GM21423 (cell line): ENCODE data around the gene IQCB1.
A peak's percentile ranks its signal among the peaks of the same experiment; 100 is the strongest.
"Not testable (repeated sequence)": the region's sequence is repeated elsewhere in the genome, so short reads cannot be mapped to it uniquely, and the experiment has no call there.

Experiments used
- ATAC-seq: cut with Tn5 transposase; IDR thresholded peaks from one replicate; pipeline ENCODE4 v1.9.1; 2021; ENCODE audit warnings: mild to moderate bottlenecking, moderate library complexity; ENCODE audit not compliant: unreplicated experiment

IQCB1 gene

DNA sequence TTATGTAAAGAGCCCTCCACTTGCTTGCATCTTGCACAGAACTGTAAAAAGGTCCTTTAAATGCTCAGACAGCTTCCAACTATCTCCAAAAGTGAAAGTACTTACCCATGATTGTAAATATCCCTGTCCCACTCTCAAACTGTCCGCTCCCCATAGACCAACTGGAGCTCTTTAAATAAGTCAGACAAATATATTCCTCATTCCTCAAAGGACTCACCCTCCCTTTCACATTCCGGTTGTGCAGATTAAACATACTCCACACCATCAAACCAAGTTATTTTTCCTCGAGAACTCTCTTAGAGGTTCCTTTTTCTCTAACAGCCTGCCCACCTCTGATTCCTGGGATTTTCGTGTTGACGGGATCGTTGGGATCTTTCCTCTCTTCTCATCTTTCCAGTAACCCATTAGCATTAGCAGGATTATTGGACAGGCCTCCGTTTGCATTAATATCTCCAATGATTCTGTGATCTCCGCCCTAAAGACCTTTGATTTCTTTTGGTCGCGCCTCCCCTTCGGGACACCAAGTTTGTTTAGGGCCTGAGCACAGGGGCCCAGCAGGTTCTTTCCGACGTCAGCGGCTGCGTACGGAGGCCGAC is 86.1 kb downstream of the IQCB1 start:
- peak; percentile 7 for ATAC-seq

DNA sequence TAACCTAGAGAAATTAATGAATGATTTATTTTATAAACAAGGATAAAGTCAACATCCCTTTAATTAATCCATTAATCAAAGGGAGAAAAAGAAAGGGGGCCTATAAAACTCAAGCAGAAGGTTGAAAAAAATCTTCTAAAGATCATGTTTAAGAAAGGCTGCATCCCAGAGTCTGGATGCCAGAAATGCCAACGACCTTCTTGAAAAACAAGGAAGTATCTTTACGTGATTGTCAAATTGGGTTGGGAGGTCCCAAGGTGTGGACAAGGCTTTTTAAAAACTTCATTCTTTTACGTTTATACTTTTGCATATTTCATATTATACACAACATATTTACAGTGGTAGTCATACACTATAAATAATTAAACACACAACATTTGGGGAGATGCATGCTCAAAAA is 86.9 kb downstream of the IQCB1 start:
- no peak for ATAC-seq

DNA sequence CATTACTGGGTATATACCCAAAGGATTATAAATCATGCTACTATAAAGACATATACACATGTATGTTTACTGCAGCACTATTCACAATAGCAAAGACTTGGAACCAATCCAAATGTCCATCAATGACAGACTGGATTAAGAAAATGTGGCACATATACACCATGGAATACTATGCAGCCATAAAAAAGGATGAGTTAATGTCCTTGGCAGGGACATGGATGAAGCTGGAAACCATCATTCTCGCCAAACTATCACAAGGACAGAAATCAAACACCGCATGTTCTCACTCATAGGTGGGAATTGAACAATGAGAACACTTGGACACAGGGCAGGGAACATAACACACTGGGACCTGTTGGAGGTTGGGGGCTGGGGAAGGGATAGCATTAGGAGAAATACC is 91.8 kb downstream of the IQCB1 start:
- not testable (repeated sequence) for ATAC-seq

DNA sequence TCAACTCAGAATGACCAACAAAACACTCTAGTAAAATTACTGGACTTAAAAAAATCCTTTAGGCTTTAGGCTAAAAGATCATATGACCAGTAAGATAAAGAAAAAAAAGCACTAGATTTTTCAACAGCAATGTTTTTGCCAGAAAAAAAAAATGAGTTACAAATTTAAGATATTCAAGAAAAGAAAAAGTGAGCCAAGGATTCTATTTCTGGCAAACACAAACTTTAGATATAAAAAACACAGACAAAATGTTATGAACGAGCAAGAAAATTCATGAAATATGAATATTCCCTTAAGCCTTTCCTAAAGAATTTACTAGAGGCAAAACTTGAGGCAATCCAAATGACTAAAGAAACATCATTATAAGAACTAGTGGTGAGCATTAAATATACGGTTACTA is 94.0 kb downstream of the IQCB1 start:
- no peak for ATAC-seq

DNA sequence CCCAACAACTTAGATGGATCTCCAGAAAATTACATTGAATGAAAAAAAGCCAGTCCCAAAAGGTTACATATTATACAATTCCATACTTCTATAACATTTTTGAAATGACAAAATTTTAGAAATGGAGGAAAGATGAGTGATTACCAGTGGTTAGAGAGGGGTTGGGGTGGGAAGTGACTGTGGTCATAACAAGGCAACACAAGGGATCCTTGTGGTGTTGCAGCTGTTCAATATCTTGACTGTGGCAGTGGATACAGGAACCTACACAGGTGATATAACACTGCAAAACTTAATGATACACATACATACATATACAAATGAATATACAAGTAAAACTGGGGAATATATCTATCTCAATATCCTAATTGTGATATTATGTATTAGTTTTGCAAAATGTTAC is 95.0 kb downstream of the IQCB1 start:
- no peak for ATAC-seq

DNA sequence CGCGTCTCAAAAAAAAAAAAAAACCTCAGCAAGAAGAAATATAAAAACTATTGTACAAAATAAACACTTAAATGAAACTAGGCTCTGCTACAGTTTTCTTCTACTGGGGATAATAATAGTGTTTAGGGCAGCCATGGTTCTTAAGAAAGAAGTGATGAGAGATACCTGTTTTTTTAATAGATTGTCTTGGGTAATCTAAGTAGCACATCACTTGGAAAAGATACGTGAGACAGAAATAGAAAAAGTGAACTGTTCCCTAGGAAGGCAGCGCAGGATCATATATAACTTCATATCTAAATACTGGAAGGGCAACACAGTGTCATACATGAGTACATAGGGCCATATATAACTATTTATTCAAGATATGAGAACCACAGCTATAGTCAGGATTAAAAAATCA is 97.2 kb downstream of the IQCB1 start:
- ATAC-seq = no peak

DNA sequence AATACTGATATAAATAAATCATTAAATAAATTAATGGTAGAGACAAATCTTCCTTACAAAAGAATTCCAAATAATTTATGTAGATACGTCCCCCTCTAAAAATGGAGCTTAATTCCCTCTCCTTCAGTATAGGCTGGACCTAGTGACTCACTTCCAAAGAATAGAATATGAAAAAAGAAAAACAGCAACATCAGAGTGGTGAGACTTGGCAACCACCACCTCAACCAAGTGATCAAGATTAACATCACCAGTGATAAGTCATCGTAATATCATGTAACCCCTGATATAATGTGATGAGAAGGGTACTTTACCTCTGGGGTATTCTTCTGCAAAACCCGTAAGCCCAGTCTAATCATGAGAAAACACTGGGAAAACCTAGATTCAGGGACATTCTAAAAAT is 98.7 kb downstream of the IQCB1 start:
- no peak for ATAC-seq

DNA sequence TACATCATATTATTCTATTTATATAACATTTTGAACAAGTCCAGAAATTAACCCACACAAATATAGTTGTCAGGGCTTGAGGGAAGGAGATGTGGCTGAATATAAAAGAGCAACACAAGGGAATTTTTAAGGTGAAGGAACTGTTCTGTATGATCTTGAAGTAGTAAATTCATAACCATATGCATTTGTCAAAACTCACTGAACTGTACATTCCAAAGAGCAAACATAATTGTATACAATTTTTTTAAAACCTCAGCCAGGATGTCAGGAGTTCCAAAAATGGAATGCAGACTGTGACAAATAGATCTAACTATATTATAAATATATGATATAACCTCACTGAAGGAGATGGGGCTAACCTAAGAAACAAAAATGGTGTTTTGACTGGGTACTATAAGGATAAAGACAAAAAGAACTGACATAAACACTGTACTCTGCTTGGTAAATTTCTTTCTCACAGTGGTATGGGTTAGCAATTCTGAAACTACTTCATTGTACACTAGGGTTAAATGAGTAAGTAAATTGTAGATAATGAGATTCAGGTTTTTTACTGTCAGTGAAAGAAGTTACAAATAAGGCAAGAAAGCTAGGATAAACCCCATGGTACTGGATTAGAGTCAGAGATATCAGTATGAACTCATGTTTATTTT is 99.7 kb downstream of the IQCB1 start:
- peak; percentile 91 for ATAC-seq

DNA sequence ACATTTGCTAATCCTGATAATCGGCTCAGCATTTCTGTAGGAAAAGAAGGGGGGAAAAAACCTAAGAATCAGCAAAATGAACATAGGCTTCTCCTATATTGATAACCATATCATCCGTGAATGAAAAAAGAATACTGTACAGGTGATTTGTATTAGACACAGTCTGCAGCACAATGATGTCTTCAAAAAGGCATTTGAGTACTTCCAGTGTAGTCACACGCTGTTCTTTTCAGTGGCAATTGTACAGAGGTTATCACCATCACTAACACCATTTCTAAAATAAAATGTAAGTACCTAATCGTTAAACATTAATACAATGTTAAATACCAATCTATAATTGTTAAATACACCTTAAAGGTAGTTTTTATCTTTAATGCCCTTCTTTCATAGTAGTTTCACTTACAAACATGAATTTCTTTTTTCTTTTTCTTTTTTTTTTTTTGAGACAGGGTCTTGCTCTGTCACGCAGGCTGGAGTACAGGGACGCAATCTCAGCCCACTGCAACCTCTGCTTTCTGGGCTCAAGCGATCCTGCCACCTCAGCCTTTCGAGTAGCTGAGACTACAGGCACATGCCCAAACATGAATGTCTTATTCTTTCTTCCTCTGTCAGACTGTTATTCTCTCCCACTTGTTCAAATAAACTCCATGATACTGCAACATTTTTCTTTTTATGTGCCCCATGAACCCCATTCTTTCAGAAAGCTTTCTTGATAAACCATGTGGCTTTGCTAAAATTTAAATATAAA is 103.7 kb downstream of the IQCB1 start:
- ATAC-seq = no peak

DNA sequence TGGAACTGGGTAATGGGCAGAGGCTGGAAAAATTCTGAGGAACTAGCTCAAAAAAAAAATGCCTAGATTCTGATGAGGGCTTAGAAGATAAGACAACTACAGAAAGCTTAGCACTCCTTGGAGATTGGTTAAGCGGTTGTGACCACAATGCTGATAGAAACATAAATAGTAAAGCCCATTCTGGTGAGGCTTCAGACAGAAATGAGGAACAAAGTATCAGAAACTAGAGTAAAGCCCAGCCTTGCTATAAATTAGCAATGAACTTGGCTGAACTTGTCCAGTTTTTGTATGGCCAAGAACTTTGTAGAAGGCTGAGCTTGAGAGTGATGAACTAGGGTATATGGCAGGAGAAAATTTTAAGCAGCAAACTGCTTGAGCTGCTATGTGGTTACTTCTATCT is 110.7 kb downstream of the IQCB1 start:
- peak; percentile 87 for ATAC-seq

DNA sequence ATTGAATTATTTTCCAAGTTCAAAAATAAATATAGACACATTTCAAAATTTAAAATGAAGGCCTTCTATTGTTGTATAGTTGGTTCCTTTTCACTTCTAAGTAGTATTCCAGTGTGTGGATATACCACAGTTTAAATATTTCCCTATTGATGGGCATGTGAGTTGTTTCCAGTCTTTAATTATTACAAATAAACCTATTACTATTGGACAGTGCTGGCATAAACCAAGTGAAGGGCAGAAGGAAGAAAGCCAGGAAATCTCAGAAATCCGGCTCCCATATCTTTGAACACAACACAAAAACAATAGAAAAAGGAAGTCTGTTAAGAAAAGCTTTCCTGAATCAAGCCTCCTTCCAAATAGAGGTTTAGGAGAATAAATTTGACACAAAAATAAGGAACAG is 111.4 kb downstream of the IQCB1 start:
- ATAC-seq = no peak

DNA sequence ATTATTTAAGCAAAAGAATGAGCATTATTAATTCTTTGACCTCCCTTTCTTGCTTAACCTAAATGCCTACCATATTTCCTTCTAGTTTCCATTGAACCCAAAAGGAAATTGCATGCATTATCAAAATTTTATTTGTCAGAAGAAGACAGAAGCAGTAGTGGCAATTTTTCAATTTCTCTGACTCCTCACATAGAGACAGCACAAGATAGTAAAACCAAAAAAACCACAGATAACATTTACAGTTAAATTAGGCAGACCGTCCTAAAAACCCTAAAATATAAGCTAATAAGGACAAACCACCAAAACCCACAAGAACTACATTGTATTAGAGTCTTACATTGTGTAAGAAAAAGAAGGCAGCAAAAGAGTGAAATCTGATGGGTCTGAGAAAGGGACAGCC is 112.4 kb downstream of the IQCB1 start:
- no peak for ATAC-seq

DNA sequence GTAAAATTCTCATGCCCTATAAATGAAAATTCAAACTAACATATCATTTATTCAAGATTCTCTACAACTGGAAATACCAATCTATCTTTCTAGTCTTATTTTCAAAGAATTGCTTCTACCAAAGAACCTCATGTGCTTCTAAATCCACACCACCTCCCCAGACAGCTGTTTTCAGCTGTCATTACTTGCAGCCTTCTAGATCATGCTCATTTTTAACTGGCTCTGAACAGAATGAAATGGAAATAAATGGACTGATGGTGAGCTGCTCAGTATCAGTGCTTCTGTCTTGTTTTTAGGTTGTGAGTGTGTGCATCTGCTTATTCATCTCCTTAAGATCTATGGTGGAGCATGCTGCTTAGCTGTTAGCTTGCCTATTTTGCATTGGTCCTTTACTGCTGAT is 114.7 kb downstream of the IQCB1 start:
- ATAC-seq = no peak
